PC-9 (cell line): ENCODE results near the gene TAS1R1. TPM values are rescaled to one million over a fixed set of nuclear protein-coding genes. Genes with fewer than 3 reads are reported as not detected.

Experiments
- Bru-seq: library from RNA; stranded (reverse); fragments of 400-500 nt; gene quantifications from one replicate; lab custom pipeline; 2021; lab: Mats Ljungman, UMichigan
- BruChase-seq, 2 experiments: library from RNA; stranded (reverse); fragments of 400-500 nt; gene quantifications; one replicate each; lab custom pipeline; 2021; lab: Mats Ljungman, UMichigan
- BruUV-seq: library from RNA; stranded (reverse); fragments of 400-500 nt; replicated peaks from 2 replicates; lab custom pipeline; 2021; lab: Mats Ljungman, UMichigan
- CTCF ChIA-PET: fragments of 300-600 bp; sonication (Branson Sonifier 250); formaldehyde crosslinking; loops from one replicate; lab custom pipeline; 2022; ENCODE audit warnings: antibody characterized with exemption; lab: Charles Lee
- POLR2A ChIA-PET: fragments of 300-600 bp; sonication (Branson Sonifier 250); formaldehyde crosslinking; loops from one replicate; lab custom pipeline; 2022; ENCODE audit warnings: antibody characterized with exemption; ENCODE audit not compliant: unreplicated experiment; lab: Charles Lee
- DNase-seq, 2 experiments: peaks; one replicate each; pipeline versions ENCODE4 v3.0.0 to v3.0.0-alpha.2; 2015 to 2022; ENCODE audit warnings: mixed read lengths in 1 of 2
- H2AFZ ChIP-seq: fragments of 200-600 bp; sonication (generic); 2 replicates; pipeline ENCODE4 v1.8.1; 2017; ENCODE audit warnings: antibody characterized with exemption
- H3F3A ChIP-seq: fragments of 200-600 bp; sonication (generic); 2 replicates; pipeline ENCODE4 v1.8.1; 2017; ENCODE audit warnings: antibody characterized with exemption, mild to moderate bottlenecking, low read depth; ENCODE audit not compliant: insufficient read depth
- H3K27ac ChIP-seq: fragments of 200-600 bp; sonication (generic); 2 replicates; pipeline ENCODE4 v1.6.1; 2016; ENCODE audit warnings: mixed run types
- H3K27me3 ChIP-seq: fragments of 200-600 bp; sonication (generic); 2 replicates; pipeline ENCODE4 v1.6.1; 2016; ENCODE audit warnings: low read depth, mixed run types; ENCODE audit not compliant: insufficient read depth
- H3K36me3 ChIP-seq: fragments of 200-600 bp; sonication (generic); 2 replicates; pipeline ENCODE4 v1.6.1; 2016; ENCODE audit warnings: low read depth, mixed run types
- H3K4me1 ChIP-seq: fragments of 200-600 bp; sonication (generic); replicated peaks from 2 replicates; pipeline ENCODE4 v1.6.1; 2016; ENCODE audit warnings: mixed run types; ENCODE audit not compliant: insufficient read depth
- H3K4me2 ChIP-seq: fragments of 200-600 bp; sonication (generic); 2 replicates; pipeline ENCODE4 v1.6.1; 2017; ENCODE audit warnings: mixed run types
- H3K4me3 ChIP-seq: fragments of 200-600 bp; sonication (generic); 2 replicates; pipeline ENCODE4 v1.6.1; 2016; ENCODE audit warnings: mixed run types
- H3K79me2 ChIP-seq: fragments of 200-600 bp; sonication (generic); 2 replicates; pipeline ENCODE4 v1.6.1; 2017; ENCODE audit warnings: low read depth, mixed run types
- H3K9me2 ChIP-seq: fragments of 200-600 bp; sonication (generic); 2 replicates; pipeline ENCODE4 v1.8.1; 2017; ENCODE audit warnings: mild to moderate bottlenecking; ENCODE audit not compliant: insufficient read depth
- H3K9me3 ChIP-seq: fragments of 200-600 bp; sonication (generic); 2 replicates; pipeline ENCODE4 v1.8.1; 2016; ENCODE audit warnings: low read depth; ENCODE audit not compliant: insufficient read depth
- H4K20me1 ChIP-seq: fragments of 200-600 bp; sonication (generic); 2 replicates; pipeline ENCODE4 v1.8.1; 2017; ENCODE audit not compliant: insufficient read depth
- CTCF ChIP-seq: fragments of 200-600 bp; sonication (generic); conservative IDR thresholded peaks from 2 replicates; pipeline ENCODE4 v1.6.1; 2017; ENCODE audit warnings: mixed run types, antibody characterized with exemption, mild to moderate bottlenecking, moderate library complexity
- EZH2 ChIP-seq: fragments of 200-600 bp; sonication (generic); IDR thresholded peaks from 2 replicates; pipeline ENCODE4 v1.8.0; 2017; ENCODE audit warnings: antibody characterized with exemption, low read depth
- intact Hi-C: fragments of 100-400 bp; cut with micrococcal nuclease; formaldehyde crosslinking; loops from one replicate; pipeline ENCODE4 v1.10.0; 2022; ENCODE audit not compliant: unreplicated experiment
- long read RNA-seq: library from polyadenylated mRNA; stranded (forward); transcript quantifications from one replicate; pipeline ENCODE4 v2.0.0, GENCODE V29; 2022
- total RNA-seq: library from RNA; stranded (reverse); gene quantifications from 2 replicates; pipeline ENCODE4 v1.2.3, GENCODE V29; 2021

The TAS1R1 gene
- total RNA-seq (not detected in 2 replicates), Bru-seq, nascent RNA (not detected), BruChase-seq, experiment 1, labeled RNA remaining after a 2-hour chase (not detected), BruChase-seq, experiment 2, labeled RNA remaining after a 6-hour chase (percentile 6 among the genes with signal in this experiment)
- long read RNA-seq = 0 reads

GRCh38 chr1:6554907-6555778 is at the start of gene TAS1R1:
Gene TAS1R1, plus strand, starts transcription at chr1:6555307. Its CDS starts 67 bp downstream, at chr1:6555374.
- TF ChIP-seq EZH2 (no peak), CTCF (no peak)
- Histone ChIP-seq H3K4me3 (peak within 1 kb of the TSS; percentile 70), H2AFZ (peak within 1 kb of the TSS; percentile 79), H3K79me2 (peaks cover 18% of the 10 kb centered on the region), H3K27ac (no peak within 1 kb of the TSS), H4K20me1 (peaks cover 8% of the 10 kb centered on the region), H3K9me3 (no peaks in the 10 kb centered on the region), H3K4me2 (peak within 1 kb of the TSS; percentile 82), H3F3A (no peaks in the 10 kb centered on the region), H3K27me3 (no peaks in the 10 kb centered on the region), H3K4me1 (peaks cover 8% of the 10 kb centered on the region; the same call in 1 of the 2 replicates), H3K9me2 (no peaks in the 10 kb centered on the region), H3K36me3 (no peaks in the 10 kb centered on the region)
- ChIA-PET CTCF (interaction anchor here (0.6 to 0.7 kb wide), 3 partner anchors 45 to 58 kb away, joined by 3 read pairs; partner anchors contain the start of gene PHF13), POLR2A (no interaction called here)
- BruUV-seq = no TSS peak
- no peak for DNase-seq
- intact Hi-C loops = loop anchor here (1.0 to 2.0 kb wide), 2 partner anchors 46 to 70 kb away; partner anchors contain the start of gene THAP3

DNA sequence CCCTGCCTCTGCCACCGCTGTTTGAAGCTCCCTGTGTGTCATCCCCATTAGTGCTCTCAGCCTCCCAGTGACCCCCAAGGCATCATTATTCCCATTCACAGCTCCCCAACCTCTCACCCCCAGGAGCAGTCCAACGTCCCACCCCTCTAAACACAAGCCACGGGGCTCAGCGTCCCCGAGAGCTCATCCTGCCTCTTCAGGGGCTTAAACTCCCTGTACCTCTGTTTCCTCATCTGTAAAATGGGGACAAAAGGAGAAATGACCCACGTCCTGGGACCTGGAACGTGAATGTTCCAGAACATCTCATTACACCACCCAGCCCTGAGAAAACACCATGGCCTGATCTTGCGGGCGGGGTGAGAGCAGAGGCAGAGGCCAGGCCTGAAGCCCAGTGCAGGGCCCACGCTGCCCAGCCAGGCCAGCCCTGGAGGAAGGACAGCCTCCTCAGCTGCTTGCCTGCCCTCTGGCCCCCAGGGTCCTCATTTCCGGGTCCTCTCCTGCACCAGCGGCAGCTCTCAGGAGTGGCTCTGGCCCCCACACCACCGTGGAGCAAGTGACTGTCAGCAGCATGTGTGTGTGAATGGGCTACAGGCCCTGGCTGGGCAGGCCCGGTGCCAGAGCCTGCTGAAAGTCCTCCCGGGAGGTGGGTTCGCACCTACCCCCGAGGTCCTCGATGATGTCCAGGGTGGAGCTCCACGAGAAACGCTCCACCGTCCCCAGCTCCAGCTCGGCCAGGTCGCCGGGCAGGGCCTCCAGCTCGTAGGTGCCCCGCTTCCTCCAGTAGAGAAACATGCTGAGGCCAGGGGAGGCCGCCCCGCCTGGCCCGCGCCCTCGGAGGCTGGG is 49.5 kb upstream of the TAS1R1 start:
- no peak for DNase-seq
- BruUV-seq = no TSS peak
- Histone ChIP-seq H3K27ac (no peak overlapping the region), H3F3A (no peaks in the 10 kb centered on the region), H3K4me1 (no peaks in the 10 kb centered on the region), H3K9me2 (no peaks in the 10 kb centered on the region), H3K4me2 (no peak overlapping the region), H3K36me3 (no peaks in the 10 kb centered on the region), H4K20me1 (no peaks in the 10 kb centered on the region), H3K79me2 (no peaks in the 10 kb centered on the region), H3K27me3 (no peaks in the 10 kb centered on the region), H3K9me3 (no peaks in the 10 kb centered on the region), H2AFZ (no peak overlapping the region), H3K4me3 (no peak overlapping the region)
- TF ChIP-seq EZH2 = no peak
- no peak for TF ChIP-seq CTCF
- intact Hi-C loops = no loop called here
- ChIA-PET POLR2A (interaction anchor here (0.6 kb wide), 1 partner anchor 78 kb away, joined by 4 read pairs; no protein-coding TSS in a partner anchor), CTCF (no interaction called here)
